ENCODE measurements around the gene CRB2. TPM values are rescaled to one million over a fixed set of nuclear protein-coding genes. Genes with fewer than 3 reads are reported as not detected.

The CRB2 gene
- total and polyA plus RNA-seq, 2 of the 13 experiments (the other 11 are each of a cell fraction or from before 2014, with no cell fraction given), result 0.01 to 0.29 TPM

DNA sequence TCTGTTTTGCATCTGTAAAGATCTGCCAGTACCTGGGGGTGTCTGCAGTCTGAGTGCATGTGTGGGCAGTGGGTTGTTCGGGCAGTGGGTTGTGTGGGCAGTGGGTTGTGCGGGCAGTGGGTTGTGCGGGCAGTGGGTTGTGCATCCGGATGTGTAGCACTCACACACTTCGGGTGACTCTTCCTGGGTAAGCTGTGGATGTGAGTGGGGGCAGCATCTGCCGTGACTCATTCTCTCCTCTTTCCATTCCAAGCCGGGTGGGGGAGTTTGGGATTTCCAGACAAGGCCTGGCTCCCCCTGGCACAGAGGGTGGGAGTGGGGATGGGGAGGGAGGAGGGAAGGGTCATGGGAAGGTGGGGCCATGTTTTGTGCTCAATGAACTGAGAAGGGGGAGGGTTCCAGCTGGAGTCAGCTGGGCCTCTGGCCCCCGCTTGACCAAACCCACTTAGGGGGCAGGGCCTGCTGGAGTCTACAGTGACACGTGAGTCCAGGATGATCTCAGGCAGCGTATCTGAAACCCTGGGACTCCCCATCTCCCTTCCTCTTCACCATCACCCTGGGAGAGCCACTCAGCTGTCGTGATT lies 8.3 kb downstream of the CRB2 start (continued):
- TF ChIP-seq, protein P1, sequence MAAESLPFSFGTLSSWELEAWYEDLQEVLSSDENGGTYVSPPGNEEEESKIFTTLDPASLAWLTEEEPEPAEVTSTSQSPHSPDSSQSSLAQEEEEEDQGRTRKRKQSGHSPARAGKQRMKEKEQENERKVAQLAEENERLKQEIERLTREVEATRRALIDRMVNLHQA (CRISPR knock-in tag; IDR thresholded peaks at IDR 0.05), result no peak
- no peak for TF ChIP-seq ZNF75D (CRISPR knock-in tag; IDR thresholded peaks at IDR 0.05; ENCODE audit: borderline replicate concordance)
- TF ChIP-seq ZNF777 (CRISPR knock-in tag; IDR thresholded peaks at IDR 0.05), result no peak
- no peak for TF ChIP-seq MXI1 (IDR thresholded peaks at IDR 0.05; ENCODE audit: borderline replicate concordance, low read depth, low read length)
- no peak for TF ChIP-seq ZSCAN21 (CRISPR knock-in tag; IDR thresholded peaks at IDR 0.05; ENCODE audit: borderline replicate concordance)
- TF ChIP-seq PATZ1 (CRISPR knock-in tag; IDR thresholded peaks at IDR 0.05), result 0 out of 2 replicates have a peak, but pooled peaks have one; percentile 12
- no peak for TF ChIP-seq REL (CRISPR knock-in tag; conservative IDR thresholded peaks at IDR 0.05)

- H2AFZ ChIP-seq (ENCODE audit: low read length), result no peak overlapping the region
- H3K4me2 ChIP-seq (ENCODE audit: low read depth, low read length), result no peak overlapping the region
- H3K9me3 ChIP-seq (ENCODE audit: low read length), result no peaks in the 10 kb centered on the region
- TF ChIP-seq TRIM24 (CRISPR knock-in tag; IDR thresholded peaks at IDR 0.05), result no peak
- TF ChIP-seq KLF12 (CRISPR knock-in tag; IDR thresholded peaks at IDR 0.05; ENCODE audit: borderline replicate concordance), result no peak
- no peak for TF ChIP-seq ZBTB7B (CRISPR knock-in tag; IDR thresholded peaks at IDR 0.05)
- TF ChIP-seq, protein P2, sequence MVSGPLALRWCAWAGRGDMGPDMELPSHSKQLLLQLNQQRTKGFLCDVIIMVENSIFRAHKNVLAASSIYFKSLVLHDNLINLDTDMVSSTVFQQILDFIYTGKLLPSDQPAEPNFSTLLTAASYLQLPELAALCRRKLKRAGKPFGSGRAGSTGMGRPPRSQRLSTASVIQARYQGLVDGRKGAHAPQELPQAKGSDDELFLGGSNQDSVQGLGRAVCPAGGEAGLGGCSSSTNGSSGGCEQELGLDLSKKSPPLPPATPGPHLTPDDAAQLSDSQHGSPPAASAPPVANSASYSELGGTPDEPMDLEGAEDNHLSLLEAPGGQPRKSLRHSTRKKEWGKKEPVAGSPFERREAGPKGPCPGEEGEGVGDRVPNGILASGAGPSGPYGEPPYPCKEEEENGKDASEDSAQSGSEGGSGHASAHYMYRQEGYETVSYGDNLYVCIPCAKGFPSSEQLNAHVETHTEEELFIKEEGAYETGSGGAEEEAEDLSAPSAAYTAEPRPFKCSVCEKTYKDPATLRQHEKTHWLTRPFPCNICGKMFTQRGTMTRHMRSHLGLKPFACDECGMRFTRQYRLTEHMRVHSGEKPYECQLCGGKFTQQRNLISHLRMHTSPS (CRISPR knock-in tag; IDR thresholded peaks at IDR 0.05; ENCODE audit: low read depth), result no peak
- no peak for TF ChIP-seq MIXL1 (CRISPR knock-in tag; IDR thresholded peaks at IDR 0.05)
- TF ChIP-seq, protein P3, sequence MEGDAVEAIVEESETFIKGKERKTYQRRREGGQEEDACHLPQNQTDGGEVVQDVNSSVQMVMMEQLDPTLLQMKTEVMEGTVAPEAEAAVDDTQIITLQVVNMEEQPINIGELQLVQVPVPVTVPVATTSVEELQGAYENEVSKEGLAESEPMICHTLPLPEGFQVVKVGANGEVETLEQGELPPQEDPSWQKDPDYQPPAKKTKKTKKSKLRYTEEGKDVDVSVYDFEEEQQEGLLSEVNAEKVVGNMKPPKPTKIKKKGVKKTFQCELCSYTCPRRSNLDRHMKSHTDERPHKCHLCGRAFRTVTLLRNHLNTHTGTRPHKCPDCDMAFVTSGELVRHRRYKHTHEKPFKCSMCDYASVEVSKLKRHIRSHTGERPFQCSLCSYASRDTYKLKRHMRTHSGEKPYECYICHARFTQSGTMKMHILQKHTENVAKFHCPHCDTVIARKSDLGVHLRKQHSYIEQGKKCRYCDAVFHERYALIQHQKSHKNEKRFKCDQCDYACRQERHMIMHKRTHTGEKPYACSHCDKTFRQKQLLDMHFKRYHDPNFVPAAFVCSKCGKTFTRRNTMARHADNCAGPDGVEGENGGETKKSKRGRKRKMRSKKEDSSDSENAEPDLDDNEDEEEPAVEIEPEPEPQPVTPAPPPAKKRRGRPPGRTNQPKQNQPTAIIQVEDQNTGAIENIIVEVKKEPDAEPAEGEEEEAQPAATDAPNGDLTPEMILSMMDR (CRISPR knock-in tag; IDR thresholded peaks at IDR 0.05), result 0 out of 2 replicates have a peak, but pooled peaks have one; percentile 25
- TF ChIP-seq ZNF3 (CRISPR knock-in tag; IDR thresholded peaks at IDR 0.05), result no peak
- H3K27me3 ChIP-seq (ENCODE audit: control insufficient read depth in 1 of 2, insufficient read depth in 2 of 2, low read length in 2 of 2), result peaks cover 4 to 29% of the 10 kb centered on the region in 2 experiments
- H3K4me1 ChIP-seq (ENCODE audit: insufficient read depth, low read length), result peaks cover 42% of the 10 kb centered on the region
- ChIA-PET CTCF (ENCODE audit: low intra/inter-chr PET ratio, low total read pairs) (no interaction called here), POLR2A (no interaction called here)
- in situ Hi-C loops (cut with HindIII; ENCODE audit: extremely low pct_ligation_motif_present, low pct_unique_long_range_greater_than_20kb), result no loop called here
- FAIRE-seq (no peak), ATAC-seq (peak; percentile 73), DNase-seq (ENCODE audit: low spot score) (peak; percentile 29)
- H3K79me2 ChIP-seq (ENCODE audit: insufficient read depth, low read length), result no peaks in the 10 kb centered on the region
- 55% methylated on average over 12 of the region's 12 CpGs for WGBS (ENCODE audit: low lambda C conversion rate)
- intact Hi-C loops (cut with micrococcal nuclease; ENCODE audit: unreplicated experiment), result no loop called here
- H3K27ac ChIP-seq (ENCODE audit: extremely low read length, insufficient read depth, low read length), result no peak overlapping the region
- BruUV-seq (replicated peaks), result no TSS peak
- no peaks in the 10 kb centered on the region for H4K20me1 ChIP-seq (ENCODE audit: insufficient read depth, low read length)
- H3K9ac ChIP-seq (ENCODE audit: insufficient read depth, low read depth, low read length), result no peak overlapping the region
- H3K36me3 ChIP-seq (replicated peaks in 1 of 2; ENCODE audit: control insufficient read depth in 1 of 2, insufficient read depth in 2 of 2, low read length in 2 of 2), result no peaks in the 10 kb centered on the region
- H3K4me3 ChIP-seq (replicated peaks in 1 of 3; ENCODE audit: insufficient read depth in 1 of 3, low read depth in 2 of 3, low read length in 3 of 3), result no peak overlapping the region
Observed at GRCh38 chr9:123365287-123365880, 9.4 kb downstream of the CRB2 start.
